Effector CD4-positive, alpha-beta T cell (primary cell): Measurements from ENCODE around the gene FSTL3.
"Not testable (repeated sequence)": the region's sequence is repeated elsewhere in the genome, so short reads cannot be mapped to it uniquely, and the experiment has no call there.

ENCODE experiments used
- DNase-seq: peaks from one replicate; pipeline ENCODE4 v3.0.0-alpha.2; 2020

Gene FSTL3

DNA sequence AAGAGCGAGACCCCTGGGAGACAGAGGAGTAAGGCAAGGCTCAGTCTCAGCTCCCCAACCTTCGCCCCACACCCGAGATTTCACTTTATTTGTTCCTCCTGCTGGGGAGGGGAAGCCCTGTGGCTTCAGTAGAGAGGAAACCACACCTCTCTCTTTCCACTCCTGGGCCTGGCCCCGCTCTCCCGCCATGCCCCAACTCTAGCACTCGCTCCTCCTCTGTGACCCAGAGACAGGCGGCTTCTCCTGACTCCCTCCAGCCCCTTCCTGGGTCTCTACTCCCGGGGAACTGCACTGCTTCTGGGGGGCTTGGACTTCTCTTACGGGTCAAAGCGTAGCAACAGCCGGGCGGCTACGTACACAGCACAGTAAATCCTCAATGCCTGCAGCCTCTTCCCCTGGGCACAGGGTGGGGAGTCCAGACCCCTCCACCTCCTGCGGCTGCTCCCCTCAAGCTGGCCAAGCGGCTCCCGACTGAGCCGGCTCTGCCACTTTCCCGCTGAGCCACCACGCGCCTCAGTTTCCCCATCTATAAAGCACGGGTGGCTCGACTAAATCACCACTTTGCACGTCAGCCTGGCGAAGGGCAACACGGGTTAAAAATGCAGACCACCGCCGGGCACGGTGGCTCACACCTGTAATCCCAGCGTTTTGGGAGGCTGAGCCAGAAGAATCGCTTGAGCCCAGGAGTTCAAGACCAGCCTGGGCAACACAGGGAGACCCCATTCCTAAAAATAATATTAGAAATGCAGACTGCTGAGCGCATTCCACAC lies 14.6 kb upstream of the FSTL3 start:
- peak; percentile 54 for DNase-seq

DNA sequence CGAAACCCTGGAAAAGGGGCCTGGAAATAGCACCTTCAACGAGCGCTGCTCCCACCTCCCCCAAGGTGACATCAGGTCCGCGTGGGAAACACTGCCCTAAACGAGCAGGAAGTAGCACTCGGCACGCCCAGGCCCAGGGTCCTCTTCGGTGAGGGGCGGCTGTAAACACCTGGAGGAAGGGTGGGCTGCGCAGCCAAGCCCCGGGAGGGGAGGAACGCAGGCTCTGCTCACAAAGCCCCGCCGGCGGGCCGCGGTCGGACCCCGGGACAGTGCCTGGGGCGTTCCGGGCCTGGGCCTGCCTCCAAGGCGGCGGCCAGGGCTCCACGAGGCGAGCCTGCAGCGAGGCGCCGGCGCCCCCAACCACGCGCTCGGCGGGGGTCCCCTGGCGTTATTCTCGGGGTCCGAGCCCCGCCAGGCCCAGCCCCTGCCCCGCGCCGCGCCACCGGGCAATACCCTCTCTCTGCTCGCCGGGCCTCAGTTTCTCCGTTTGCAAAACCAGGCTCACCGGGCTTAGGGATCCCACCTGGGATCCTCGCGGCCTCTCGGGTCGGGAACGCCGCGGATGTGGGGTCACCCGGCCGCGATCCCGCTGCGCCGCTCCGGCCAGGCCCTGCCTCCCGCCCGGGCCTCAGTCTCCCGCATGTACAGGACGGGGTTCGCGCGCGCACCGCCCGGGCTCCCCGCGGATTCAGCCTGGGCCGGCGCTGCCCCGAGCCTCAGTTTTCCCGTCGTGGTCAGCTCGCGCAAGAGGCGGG lies 13.8 kb upstream of the FSTL3 start:
- DNase-seq, result peak; percentile 61

DNA sequence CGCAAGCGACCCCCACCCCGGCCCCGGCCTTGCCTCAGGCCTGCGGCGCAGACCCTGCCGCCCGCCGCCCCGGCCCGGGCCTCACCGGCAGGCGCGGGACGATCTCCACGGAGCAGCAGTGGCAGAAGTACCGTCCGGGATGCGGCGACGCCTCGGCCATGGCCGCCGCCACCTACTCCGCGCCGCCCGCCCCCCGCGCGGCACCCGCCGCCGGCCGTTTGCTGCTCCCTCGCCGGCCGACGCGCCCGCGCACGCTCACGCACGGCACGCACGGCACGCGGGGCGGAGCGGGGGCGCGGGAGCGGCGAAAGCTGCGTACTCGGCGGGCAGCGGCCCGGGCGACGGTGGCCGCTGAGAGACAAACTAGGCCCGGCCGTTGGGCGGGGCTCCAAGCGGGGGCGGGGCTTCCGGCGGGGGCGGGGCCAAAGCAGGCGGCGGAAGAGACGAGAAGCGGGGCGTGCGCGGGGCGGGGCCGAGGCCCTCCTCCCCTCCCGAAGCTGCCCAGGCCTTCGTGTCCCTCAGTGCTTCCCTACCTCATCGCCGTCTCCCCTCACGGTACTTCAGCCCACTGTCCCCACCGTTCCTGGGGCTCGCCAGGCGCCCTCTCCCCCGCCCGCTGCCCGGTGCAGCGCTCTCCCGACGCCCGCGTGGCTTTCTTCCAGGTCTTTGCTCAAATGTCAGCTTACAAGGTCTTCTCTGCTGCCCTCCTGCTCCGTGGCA lies 13.1 kb upstream of the FSTL3 start, which contains the start of gene RNF126:
RNF126 (minus strand) TSS at position 253 of the 720 bp plus-strand sequence; CDS start at position 160, 93 bp downstream.
- peak; percentile 87 for DNase-seq

DNA sequence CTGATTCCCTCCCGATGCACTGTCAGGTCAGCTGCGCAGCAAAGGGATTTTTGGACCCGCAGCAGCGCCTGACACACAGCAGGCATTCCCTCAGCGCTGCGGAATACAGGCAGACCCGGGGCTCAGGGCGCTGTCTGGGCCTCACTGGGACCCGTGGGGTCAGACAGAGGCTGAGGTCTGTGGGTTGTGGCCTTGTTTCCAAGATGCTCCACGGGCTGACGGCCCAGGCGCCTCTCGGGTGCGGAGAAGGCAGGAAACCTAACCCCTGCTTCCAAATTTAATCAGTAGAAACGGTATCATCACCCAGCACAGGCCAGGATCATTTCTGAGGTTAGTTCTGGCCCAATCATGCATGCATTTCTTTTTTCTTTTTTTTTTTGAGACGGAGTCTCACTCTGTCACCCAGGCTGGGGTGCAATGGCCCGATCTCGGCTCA lies 12.5 kb upstream of the FSTL3 start:
- no peak for DNase-seq

DNA sequence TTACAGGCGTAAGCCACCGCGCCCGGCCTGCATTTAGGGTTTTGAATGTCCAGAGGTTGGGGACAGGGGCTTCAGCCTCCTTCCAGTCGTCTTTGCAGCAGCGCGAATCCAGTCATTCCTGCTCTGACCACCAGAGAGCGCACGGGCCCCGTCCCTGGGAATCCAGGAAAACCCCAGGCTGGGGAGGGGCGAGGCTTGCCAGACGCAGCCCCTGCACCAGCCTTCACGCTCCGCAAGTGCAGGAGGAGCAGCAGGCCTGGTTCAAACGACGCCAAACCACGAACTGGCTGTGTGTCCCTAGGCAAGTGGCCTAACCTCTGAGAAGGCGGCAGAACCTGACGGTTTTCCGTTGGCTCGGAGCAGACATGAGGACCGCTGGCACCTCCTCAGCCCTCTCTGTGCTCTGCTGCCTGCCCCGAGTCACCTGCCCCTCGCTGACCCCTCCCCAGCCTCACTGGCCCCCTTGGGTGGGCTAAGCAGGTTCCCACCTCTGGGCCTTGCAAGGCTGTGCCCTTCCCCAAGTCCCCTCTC lies 11.2 kb upstream of the FSTL3 start:
- DNase-seq, result peak; percentile 82

DNA sequence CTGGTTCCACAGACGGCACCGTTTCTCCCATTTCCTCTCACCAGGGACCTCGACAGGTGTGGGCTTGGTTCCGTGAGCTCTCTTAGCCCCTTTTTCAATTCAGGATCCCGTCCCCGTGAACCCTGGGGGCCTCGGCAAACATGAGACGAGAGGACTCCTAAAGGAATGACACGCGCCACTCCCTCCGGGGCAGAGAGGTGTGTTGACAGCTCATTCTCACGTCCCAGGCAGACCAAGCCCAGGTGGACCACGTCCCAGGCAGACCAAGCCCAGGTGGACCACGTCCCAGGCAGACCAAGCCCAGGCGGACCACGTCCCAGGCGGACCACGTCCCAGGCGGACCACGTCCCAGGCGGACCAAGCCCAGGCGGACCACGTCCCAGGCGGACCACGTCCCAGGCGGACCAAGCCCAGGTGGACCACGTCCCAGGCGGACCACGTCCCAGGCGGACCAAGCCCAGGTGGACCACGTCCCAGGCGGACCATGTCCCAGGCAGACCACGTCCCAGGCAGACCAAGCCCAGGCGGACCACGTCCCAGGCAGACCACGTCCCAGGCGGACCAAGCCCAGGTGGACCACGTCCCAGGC lies 9.1 kb upstream of the FSTL3 start:
- DNase-seq, result not testable (repeated sequence)

DNA sequence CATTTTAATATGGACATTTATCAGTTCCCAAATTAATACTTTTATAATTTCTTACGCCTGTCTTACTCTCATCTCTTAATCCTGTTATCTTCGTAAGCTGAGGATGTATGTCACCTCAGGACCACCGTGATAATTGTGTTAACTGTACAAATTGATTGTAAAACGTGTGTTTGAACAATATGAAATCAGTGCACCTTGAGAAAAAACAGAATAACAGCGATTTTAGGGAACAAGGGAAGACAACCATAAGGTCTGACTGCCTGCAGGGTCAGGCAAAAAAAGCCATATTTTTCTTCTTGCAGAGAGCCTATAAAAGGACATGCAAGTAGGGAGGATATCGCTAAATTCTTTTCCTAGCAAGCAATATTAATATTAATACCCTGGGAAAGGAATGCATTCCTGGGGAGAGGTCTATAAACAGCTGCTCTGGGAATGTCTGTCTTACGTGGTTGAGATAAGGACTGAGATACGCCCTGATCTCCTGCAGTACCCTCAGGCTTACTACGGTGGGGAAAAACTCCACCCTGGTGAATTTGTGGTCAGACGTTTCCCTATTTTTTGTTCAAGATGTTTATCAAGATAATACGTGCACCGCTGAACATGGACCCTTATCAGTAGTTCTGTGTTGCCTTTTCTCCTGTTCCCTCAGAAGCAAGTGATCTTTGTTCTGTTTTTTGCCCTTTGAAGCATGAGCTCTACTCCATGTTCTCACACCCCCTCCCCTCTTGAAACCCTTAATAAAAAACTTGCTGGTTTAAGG lies 7.3 kb upstream of the FSTL3 start:
- DNase-seq, result not testable (repeated sequence)

DNA sequence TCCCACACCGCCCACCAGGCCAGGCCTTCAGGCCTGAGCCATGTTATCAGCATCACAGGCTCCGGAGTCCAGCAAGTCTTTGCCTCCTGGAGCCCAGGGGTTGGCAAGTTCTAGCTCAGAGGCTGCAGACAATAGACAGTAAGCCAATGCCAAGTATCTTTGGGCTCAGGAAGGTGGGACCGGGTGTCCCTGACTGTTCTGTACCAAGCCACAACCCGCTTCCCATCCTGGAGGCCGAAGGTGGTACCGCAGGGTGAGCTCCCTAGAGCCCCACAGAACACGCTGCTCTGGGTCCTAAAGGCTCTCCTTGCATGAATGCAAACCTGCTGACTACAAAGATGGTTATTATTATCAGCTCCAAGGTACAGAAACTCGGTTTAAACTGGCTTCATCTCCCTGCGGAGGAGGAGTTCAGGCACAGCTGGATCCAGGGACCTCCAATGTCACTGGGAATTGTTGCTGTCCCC lies 5.5 kb upstream of the FSTL3 start:
- DNase-seq, result no peak

DNA sequence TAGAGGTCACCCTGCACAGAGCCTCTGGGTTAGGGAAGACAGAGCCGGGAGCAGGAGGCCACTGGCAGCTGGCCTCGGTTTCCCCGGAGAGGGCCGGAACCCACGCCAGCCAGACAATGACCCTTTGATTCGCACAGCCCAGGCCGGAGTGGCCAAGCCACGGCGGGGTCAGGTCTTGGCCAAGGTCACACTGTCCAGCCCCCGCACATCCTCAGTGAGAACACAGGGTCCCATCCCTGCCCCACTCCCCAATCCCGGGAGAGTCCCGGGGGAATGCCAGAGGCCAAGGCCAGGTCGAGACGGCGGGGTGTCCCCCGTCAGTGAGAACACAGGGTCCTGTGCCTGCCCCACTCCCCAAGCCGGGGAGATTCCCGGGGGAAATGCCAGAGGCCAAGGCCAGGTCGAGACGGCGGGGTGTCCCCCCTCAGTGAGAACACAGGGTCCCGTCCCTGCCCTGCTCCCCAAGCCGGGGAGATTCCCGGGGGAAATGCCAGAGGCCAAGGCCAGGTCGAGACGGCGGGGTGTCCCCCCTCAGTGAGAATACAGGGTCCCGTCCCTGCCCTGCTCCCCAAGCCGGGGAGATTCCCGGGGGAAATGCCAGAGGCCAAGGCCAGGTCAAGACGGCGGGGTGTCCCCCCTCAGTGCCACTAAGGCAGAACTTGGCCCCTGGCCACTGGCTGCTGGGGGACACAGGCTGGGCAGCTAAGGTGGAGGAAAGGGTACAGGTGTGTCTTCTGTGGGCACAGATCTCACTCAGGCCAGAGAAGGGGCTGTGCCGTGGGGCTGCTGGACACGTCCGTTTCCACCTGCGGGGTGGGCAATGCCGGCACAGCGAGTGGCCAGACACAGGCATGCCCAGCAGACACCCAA lies 1.7 kb upstream of the FSTL3 start:
- DNase-seq, result no peak

DNA sequence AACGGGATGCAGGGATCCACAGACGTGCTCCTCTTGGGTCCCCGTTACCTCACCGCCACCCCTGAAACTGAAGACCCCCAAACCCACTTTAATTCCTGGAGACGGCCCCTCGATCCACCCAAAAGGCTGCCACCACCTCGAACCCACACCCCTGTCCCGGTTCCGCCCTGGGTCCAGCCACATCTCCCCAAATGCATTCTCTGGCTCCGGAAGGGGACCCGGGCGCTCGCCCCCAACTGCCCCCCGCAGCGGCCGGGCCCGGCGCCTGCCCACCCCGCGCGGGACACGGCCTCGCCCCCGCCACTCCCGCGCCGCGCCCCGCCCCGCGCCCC lies 219 bp upstream of the FSTL3 start:
- no peak for DNase-seq

DNA sequence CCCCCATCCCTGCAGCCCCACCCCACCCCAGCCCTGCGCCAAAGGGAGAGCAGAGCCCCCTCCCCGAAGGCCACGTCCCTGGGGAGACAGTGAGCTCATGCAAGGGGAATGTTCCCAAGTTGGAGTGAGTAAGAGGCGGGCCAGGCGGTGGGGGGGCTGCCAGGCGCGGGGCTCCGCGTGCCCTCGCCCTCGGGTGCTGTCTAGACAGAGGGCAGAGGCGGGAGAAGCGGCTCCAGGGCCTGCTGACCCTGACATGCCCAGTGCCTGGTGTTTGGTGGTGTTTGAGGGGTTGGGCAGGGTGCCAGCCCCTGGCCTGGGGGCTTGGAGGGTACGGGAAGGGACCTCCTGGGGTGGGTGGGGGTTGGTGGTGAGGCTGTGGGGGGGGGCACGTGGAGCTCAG lies 1.0 kb downstream of the FSTL3 start:
- DNase-seq, result no peak

DNA sequence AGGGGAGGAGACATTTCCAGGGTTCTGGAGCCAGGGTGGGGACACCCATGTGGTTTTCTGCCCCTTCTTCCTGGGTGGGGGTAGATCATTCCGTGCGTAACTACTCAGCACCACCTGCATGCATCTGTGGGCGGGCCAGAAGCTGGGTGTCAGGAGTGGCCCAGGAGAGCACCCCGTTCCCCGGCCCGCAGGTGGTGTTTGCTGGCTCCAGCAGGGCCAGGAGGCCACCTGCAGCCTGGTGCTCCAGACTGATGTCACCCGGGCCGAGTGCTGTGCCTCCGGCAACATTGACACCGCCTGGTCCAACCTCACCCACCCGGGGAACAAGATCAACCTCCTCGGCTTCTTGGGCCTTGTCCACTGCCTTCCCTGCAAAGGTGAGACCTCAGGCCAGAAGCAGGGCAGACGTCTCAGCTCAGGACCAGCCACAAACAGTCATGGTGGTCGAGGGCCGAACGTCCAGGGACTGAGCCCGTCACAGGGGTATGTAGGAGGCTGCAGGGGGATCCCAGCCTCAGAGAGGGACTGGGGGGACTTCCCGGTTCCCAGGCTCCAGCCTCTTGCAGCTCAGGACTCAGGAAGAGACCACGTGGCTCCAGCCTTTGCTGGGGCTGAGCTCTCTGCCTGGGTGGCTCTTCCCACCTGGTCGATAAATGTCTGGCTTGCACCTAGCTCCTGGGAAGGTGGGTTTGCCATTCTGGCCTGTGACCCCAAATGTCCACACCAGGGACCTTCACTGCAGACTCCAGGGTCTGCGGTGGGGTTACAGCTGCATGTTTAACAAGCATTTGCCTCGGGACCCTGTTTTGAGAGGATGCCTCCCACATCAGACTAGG lies 1.6 kb downstream of the FSTL3 start:
- no peak for DNase-seq

DNA sequence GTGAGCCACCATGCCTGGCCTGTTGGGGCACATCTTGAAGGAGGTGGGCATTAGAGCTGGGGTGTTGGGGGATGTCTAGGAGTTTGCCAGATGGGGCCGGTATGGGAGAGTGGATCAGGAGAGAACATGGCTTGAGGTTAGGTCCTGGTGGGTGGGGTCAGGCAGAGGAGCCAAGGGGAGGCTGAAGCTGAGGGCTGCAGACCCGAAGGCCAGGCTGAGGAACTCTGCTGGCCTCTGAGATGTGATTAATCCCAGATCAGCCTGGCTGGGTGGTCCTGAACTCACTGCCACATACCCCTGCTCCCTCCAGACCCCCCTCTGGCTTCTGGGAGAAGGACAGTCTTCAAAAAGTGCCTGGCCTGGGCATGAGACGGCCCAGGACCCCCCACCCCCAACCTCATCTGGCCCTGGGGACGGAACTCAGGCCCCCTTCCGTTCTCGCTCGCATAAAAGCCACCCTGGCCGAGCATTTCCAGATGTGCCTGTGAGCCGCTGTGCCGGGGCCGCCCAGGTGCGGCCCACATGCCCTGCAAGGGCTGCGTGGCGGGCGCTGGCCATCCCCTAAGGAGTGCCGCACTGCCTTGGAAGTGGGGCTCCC lies 2.7 kb downstream of the FSTL3 start:
- DNase-seq, result no peak

DNA sequence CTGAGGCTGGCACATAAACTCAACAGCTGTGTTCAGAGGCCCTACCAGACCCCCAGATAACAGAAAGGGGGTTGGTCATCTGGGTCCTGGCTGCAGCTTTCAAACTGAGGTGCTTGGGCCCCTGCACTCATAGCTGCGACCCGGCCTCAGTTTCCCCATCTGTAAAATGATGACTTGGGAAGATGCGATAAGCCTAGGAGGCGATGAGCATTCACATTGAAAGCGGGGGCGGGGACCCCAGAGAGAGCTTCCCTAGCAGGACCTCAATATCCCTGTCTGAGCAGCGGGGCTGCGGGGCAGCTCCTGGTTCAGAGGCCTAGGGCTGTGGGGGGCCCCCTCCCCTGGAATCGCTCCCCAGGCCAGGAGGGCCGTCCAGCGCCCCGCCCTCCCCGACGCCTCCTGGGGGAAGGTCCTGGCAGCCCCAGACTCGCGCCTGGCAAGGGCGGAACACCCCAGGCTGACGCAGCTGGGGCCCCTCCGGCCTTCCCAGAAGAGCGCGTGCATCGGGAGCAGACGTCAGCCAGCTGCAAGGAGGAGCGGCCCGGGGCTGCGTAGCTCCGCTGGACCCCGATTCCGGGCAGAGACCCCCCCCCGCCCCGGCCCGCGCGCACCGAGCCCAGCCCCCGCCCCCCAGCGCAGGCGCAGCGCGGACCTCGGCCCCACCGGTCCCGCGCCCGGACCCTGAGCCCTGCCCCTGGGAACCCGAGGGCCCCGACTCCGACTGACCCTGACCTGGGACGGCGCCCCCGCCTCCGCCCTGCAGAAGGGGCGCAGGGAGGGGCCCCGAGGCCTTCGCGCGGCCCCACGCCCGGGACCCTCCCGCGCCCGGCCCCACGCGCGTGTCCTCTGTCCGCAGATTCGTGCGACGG lies 3.5 kb downstream of the FSTL3 start:
- DNase-seq, result no peak

DNA sequence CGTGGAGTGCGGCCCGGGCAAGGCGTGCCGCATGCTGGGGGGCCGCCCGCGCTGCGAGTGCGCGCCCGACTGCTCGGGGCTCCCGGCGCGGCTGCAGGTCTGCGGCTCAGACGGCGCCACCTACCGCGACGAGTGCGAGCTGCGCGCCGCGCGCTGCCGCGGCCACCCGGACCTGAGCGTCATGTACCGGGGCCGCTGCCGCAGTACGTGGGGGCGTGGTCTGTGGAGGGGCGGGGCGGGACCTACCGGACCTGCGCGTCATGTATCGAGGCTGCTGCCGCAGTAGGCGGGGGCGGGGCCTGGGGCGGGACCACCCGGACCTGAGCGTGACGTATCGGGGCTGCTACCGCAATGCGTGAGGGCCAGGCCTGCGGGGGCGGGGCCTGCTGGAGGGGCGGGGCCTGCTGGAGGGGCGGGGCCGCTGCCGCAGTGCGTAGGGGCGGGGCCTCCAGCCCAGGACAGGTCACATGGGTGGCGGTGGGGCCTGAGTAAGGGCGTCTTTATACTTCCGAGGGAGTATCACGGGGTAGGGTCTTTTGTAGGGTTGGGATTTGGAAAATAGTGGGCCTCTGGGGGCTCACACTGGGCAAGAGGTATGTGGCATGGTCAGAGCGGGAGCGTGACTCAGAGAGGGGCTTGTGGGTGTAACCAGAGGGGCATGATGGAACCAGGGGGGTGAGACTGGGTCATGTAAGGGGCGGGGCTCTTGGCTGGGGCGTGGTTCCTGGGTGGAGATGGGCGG lies 4.3 kb downstream of the FSTL3 start:
- DNase-seq, result peak; percentile 99

DNA sequence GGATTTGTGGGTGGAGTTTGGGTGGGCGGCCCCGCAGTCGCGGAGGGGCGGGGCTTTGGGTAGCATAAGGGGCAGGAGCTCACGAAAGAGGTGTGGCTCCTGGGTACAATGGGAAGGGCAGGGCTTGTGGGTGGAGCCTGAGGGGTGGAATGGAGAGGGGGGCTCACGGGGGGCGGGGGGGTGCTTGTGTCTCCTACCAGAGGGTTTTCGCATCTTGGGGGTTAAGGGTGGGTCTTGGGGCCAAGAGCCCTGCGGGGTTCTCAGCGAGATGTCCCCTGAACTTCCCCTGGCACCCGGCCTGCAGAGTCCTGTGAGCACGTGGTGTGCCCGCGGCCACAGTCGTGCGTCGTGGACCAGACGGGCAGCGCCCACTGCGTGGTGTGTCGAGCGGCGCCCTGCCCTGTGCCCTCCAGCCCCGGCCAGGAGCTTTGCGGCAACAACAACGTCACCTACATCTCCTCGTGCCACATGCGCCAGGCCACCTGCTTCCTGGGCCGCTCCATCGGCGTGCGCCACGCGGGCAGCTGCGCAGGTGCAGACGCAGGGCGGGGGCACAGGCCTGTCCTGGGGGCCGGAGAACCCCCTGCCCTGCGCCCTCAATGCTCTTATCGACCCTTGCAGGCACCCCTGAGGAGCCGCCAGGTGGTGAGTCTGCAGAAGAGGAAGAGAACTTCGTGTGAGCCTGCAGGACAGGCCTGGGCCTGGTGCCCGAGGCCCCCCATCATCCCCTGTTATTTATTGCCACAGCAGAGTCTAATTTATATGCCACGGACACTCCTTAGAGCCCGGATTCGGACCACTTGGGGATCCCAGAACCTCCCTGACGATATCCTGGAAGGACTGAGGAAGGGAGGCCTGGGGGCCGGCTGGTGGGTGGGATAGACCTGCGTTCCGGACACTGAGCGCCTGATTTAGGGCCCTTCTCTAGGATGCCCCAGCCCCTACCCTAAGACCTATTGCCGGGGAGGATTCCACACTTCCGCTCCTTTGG lies 5.1 kb downstream of the FSTL3 start:
- peak; percentile 27 for DNase-seq
